DOHH2 (cell line): ENCODE measurements around the gene GLUD2.

Experiments used
- H3F3A ChIP-seq: fragments of 200-600 bp; sonication (generic), shearing (Covaris generic); 2 replicates; pipeline ENCODE4 v1.6.0; 2016; ENCODE audit warnings: antibody characterized with exemption, mild to moderate bottlenecking; ENCODE audit not compliant: control insufficient read depth, insufficient read depth
- H3K27ac ChIP-seq: fragments of 200-600 bp; sonication (generic); 2 replicates; pipeline ENCODE4 v1.5.1; 2014; ENCODE audit warnings: low read depth, mild to moderate bottlenecking, low read length, moderate library complexity
- H3K27me3 ChIP-seq: fragments of 200-600 bp; sonication (generic); 2 replicates; pipeline ENCODE4 v1.6.1; 2014; ENCODE audit warnings: mild to moderate bottlenecking, low read length, mixed read lengths; ENCODE audit not compliant: control insufficient read depth
- H3K36me3 ChIP-seq: fragments of 200-600 bp; sonication (generic); 2 replicates; pipeline ENCODE4 v1.6.1; 2014; ENCODE audit warnings: mild to moderate bottlenecking, low read length, moderate library complexity, mixed read lengths; ENCODE audit not compliant: control insufficient read depth
- H3K4me1 ChIP-seq: fragments of 200-600 bp; sonication (generic); 2 replicates; pipeline ENCODE4 v1.6.1; 2014; ENCODE audit warnings: mild to moderate bottlenecking, low read length, mixed read lengths; ENCODE audit not compliant: control insufficient read depth
- H3K4me2 ChIP-seq: fragments of 200-600 bp; sonication (generic); 2 replicates; pipeline ENCODE4 v1.6.0; 2014; ENCODE audit warnings: mild to moderate bottlenecking, low read length, moderate library complexity
- H3K4me3 ChIP-seq: fragments of 200-600 bp; sonication (generic); 2 replicates; pipeline ENCODE4 v1.5.1; 2014; ENCODE audit warnings: mild to moderate bottlenecking, low read length, mixed read lengths
- H3K79me2 ChIP-seq: fragments of 200-600 bp; sonication (generic); 2 replicates; pipeline ENCODE4 v1.6.1; 2014; ENCODE audit warnings: mild to moderate bottlenecking, low read length, mixed read lengths; ENCODE audit not compliant: control insufficient read depth
- H3K9me2 ChIP-seq: fragments of 200-600 bp; sonication (generic); replicated peaks from 2 replicates; pipeline ENCODE4 v1.6.1; 2014; ENCODE audit warnings: mild to moderate bottlenecking, low read length, mixed read lengths; ENCODE audit not compliant: control insufficient read depth
- H3K9me3 ChIP-seq: fragments of 200-600 bp; sonication (generic); 2 replicates; pipeline ENCODE4 v1.6.1; 2014; ENCODE audit warnings: antibody characterized with exemption, low read length, mixed read lengths; ENCODE audit not compliant: control insufficient read depth, insufficient read depth
- H4K20me1 ChIP-seq: fragments of 200-600 bp; sonication (generic); 2 replicates; pipeline ENCODE4 v1.6.0; 2014; ENCODE audit warnings: low read depth, mild to moderate bottlenecking, antibody characterized with exemption, low read length, moderate library complexity; ENCODE audit not compliant: control insufficient read depth, insufficient read depth
- CTCF ChIP-seq: fragments of 200-600 bp; sonication (generic); IDR thresholded peaks from one replicate; pipeline ENCODE4 v1.5.1; 2014; ENCODE audit warnings: antibody characterized with exemption, mild to moderate bottlenecking, low read depth, low read length; ENCODE audit not compliant: poor library complexity, severe bottlenecking
- EZH2phosphoT487 ChIP-seq: fragments of 200-600 bp; sonication (generic); IDR thresholded peaks from 2 replicates; pipeline ENCODE4 v1.6.1; 2017; ENCODE audit warnings: borderline replicate concordance, mild to moderate bottlenecking, antibody characterized with exemption, low read length, moderate library complexity, mixed read lengths

GLUD2 gene

GRCh38 chrX:121013897-121014455, 33.4 kb upstream of the GLUD2 start:
- no peaks in the 10 kb centered on the region for H3K4me1 ChIP-seq
- no peaks in the 10 kb centered on the region for H3K36me3 ChIP-seq

DNA sequence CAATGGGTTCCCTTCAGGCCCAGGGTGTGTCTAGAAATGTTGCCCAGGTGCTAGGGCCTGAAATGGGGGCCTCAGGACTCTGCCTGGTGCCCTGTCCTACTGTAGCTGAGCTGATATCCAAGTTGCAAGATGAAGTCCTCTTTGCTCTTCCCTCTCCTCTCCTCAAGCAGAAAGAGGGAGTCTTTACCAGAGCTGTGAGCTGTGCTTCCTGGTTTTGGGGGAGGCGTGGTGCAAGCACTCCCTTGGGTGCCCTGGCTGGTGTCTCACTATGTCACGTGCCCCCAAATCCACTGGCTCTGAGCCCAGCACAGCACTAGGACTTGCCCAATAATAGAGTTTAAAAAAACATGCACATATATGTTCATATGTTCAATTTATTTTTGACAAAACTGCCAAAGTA, 32.6 kb upstream of the GLUD2 start:
- no peaks in the 10 kb centered on the region for H3K36me3 ChIP-seq
- TF ChIP-seq EZH2phosphoT487 = no peak
- TF ChIP-seq CTCF = no peak

More at GRCh38 chrX:121013897-121014455, 33.4 kb upstream of the GLUD2 start:
- Histone ChIP-seq H3K9me2 (no peaks in the 10 kb centered on the region), H4K20me1 (no peaks in the 10 kb centered on the region), H3K79me2 (no peaks in the 10 kb centered on the region), H3K27ac (no peak overlapping the region), H3K9me3 (no peaks in the 10 kb centered on the region), H3K4me3 (no peak overlapping the region), H3K4me2 (no peak overlapping the region), H3K27me3 (no peaks in the 10 kb centered on the region), H3F3A (no peaks in the 10 kb centered on the region)
- no peak for TF ChIP-seq EZH2phosphoT487
- no peak for TF ChIP-seq CTCF

GRCh38 chrX:121028419-121028818, 19.0 kb upstream of the GLUD2 start:
- Histone ChIP-seq H3K36me3 (no peaks in the 10 kb centered on the region), H3K27me3 (no peaks in the 10 kb centered on the region), H3K4me3 (no peak overlapping the region), H3K27ac (no peak overlapping the region), H3K9me2 (no peaks in the 10 kb centered on the region), H3K9me3 (no peaks in the 10 kb centered on the region), H3K79me2 (no peaks in the 10 kb centered on the region), H3F3A (no peaks in the 10 kb centered on the region), H3K4me1 (no peaks in the 10 kb centered on the region), H3K4me2 (no peak overlapping the region), H4K20me1 (no peaks in the 10 kb centered on the region)
- TF ChIP-seq CTCF (no peak), EZH2phosphoT487 (no peak)

More for the DNA sequence above, 32.6 kb upstream of the GLUD2 start:
- Histone ChIP-seq H3K27me3 (no peaks in the 10 kb centered on the region), H3K4me2 (no peak overlapping the region), H3K79me2 (no peaks in the 10 kb centered on the region), H3K9me3 (no peaks in the 10 kb centered on the region), H3K4me3 (no peak overlapping the region), H3K4me1 (no peaks in the 10 kb centered on the region), H3F3A (no peaks in the 10 kb centered on the region), H3K9me2 (no peaks in the 10 kb centered on the region), H4K20me1 (no peaks in the 10 kb centered on the region), H3K27ac (no peak overlapping the region)
